Right atrium auricular region (tissue), 2 donors: ENCODE data around the gene TET2. TPM values are rescaled to one million over a fixed set of nuclear protein-coding genes. Genes with fewer than 3 reads are reported as not detected.
"Not testable (repeated sequence)": the region's sequence is repeated elsewhere in the genome, so short reads cannot be mapped to it uniquely, and the experiment has no call there.

ENCODE experiments used
- DNase-seq: peaks from one replicate; pipeline ENCODE4 v3.0.0-alpha.2; 2019; ENCODE audit warnings: low spot score
- H3K27ac ChIP-seq, 2 donors: fragments of 200-600 bp; sonication (generic); 1 replicate in 1 of 2; 2 replicates in 1 of 2; pipeline ENCODE4 v1.5.1; 2016 to 2019
- H3K27me3 ChIP-seq, 2 donors: fragments of 200-600 bp; sonication (generic); one replicate each; pipeline versions ENCODE4 v1.5.1 to v1.6.0; 2017 to 2019
- H3K36me3 ChIP-seq: fragments of 200-600 bp; sonication (generic); one replicate; pipeline ENCODE4 v1.5.1; 2016
- H3K4me1 ChIP-seq, 2 donors: fragments of 200-600 bp; sonication (generic); one replicate each; pipeline versions ENCODE4 v1.5.1 to v1.6.0; 2017 to 2019
- H3K4me3 ChIP-seq, 2 donors: fragments of 200-600 bp; sonication (generic); 1 replicate in 1 of 2; 2 replicates in 1 of 2; pipeline ENCODE4 v1.5.1; 2017 to 2019; ENCODE audit warnings: mild to moderate bottlenecking in 1 of 2, moderate library complexity in 1 of 2
- H3K9me3 ChIP-seq, 2 donors: fragments of 200-600 bp; sonication (generic); one replicate each; pipeline ENCODE4 v1.5.1; 2019
- total RNA-seq, 2 donors: library from RNA; depleted of rRNA; stranded (reverse); fragments of >200 nt; gene quantifications; one replicate each; pipeline ENCODE4 v1.1.0, GENCODE V29; 2016
- TF ChIP-seq, protein P1 (sequence below), 2 donors: fragments of 200-600 bp; sonication (generic); IDR thresholded peaks; one replicate each; pipeline ENCODE4 v1.5.1; 2019; ENCODE audit warnings: antibody characterized with exemption in 2 of 2

Gene TET2
- total RNA-seq, 2 donors from 2014 or later: 15.4 to 16.2 TPM

DNA sequence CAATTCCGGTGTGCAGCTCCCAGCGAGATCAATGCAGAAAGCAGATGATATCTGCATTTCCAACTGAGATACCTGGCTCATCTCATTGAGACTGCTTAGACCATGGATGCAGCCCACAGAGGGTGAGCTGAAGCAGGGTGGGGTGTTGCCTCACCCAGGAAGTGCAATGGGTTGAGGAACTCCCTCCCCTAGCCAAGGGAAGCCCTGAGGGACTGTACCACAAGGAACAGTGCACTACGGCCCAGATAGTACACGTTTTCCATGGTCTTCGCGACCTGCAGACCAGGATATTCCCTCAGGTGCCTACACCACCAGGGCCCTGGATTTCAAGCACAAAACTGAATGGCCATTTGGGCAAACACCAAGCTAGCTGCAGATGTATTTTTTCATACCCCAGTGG, 150.0 kb downstream of the TET2 start:
- H3K27me3 ChIP-seq: no peaks in the 10 kb centered on the region

DNA sequence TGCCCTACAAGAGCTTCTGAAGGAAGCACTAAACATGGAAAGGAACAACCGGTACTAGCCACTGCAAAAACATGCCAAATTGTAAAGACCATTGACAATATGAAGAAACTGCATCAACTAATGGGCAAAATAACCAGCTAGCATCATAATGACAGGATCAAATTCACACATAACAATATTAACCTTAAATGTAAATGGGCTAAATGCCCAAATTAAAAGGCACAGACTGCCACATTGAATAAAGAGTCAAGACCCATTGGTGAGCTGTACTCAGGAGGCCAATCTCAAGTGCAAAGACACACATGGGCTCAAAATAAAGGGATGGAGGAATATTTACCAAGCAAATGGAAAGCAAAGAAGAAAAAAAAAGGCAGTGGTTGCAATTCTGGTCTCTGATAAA, 152.4 kb downstream of the TET2 start:
- H3K36me3 ChIP-seq, H3K27ac ChIP-seq, H3K4me1 ChIP-seq, H3K4me3 ChIP-seq, DNase-seq, H3K27me3 ChIP-seq: not testable (repeated sequence)
- H3K9me3 ChIP-seq: peaks cover 0 to 15% of the 10 kb centered on the region in 2 donors

More for the DNA sequence above, 150.0 kb downstream of the TET2 start:
- Histone ChIP-seq H3K27ac (no peak overlapping the region), H3K4me3 (no peak overlapping the region), H3K36me3 (no peaks in the 10 kb centered on the region), H3K9me3 (no peaks in the 10 kb centered on the region), H3K4me1 (no peaks in the 10 kb centered on the region)
- no peak for DNase-seq
- TF ChIP-seq, protein P1, sequence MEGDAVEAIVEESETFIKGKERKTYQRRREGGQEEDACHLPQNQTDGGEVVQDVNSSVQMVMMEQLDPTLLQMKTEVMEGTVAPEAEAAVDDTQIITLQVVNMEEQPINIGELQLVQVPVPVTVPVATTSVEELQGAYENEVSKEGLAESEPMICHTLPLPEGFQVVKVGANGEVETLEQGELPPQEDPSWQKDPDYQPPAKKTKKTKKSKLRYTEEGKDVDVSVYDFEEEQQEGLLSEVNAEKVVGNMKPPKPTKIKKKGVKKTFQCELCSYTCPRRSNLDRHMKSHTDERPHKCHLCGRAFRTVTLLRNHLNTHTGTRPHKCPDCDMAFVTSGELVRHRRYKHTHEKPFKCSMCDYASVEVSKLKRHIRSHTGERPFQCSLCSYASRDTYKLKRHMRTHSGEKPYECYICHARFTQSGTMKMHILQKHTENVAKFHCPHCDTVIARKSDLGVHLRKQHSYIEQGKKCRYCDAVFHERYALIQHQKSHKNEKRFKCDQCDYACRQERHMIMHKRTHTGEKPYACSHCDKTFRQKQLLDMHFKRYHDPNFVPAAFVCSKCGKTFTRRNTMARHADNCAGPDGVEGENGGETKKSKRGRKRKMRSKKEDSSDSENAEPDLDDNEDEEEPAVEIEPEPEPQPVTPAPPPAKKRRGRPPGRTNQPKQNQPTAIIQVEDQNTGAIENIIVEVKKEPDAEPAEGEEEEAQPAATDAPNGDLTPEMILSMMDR (IDR thresholded peaks at IDR 0.05): no peak

DNA sequence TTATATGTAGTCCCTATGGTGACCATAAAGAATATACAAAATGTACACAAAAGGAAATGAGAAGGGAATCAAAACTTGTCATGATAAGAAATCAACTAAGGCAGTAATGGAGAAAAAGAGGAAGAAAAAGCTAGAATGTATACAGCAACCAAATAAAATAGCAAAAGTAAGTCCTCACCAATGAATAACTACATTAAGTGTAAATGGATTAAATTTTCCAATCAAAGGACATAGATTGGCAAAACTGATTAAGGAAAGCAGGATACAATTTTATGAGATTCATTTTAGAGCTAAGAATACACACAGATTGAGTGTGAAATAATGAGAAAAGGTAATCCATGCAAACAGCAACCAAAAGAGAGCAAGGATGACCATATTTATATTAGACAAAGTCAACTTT, 157.4 kb downstream of the TET2 start:
- H3K4me1 ChIP-seq: no peaks in the 10 kb centered on the region
- no peak overlapping the region for H3K4me3 ChIP-seq
- TF ChIP-seq, protein P1 (IDR thresholded peaks at IDR 0.05): no peak
- no peaks in the 10 kb centered on the region for H3K36me3 ChIP-seq
- H3K27ac ChIP-seq: no peak overlapping the region
- no peaks in the 10 kb centered on the region for H3K27me3 ChIP-seq
- DNase-seq: no peak
- H3K9me3 ChIP-seq: peaks cover 0 to 26% of the 10 kb centered on the region in 2 donors

DNA sequence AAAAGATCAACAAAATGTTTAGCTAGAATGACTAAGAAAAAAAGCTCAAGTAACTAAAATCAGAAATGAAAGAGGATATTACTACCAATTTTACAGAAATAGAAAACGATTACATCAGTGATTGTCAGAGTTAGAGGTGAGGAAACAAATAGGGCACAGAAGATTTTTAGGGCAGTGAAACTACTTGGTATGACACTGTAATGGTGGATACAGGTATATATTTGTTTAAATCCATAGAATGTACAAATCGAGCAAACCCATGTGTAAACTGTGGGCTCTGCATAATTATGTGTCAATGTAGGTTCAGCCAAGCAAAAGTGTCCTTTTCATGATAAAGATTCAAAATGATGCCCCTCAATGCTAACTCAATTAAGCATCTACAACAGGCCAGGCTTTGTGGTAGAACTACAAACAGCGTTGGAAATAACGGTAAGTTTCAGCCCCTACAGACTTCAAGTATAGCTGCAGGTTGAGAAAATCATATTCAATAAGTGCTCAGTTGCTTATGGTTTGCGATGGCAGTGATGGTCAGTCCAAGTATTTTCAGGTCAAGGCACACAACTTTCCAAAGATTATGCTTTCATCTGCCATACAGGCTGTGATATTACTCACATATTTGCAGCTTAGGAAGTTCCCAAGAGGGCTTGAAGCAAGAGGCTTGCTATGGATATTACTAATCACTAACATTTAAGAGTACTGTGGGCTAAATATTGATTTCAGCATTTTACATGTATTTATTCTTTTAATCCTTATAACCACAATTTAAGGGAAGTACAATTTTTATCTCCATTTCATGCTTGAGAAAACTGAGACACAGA, 158.6 kb downstream of the TET2 start:
- H3K27me3 ChIP-seq: no peaks in the 10 kb centered on the region
- peaks cover 0 to 26% of the 10 kb centered on the region in 2 donors for H3K9me3 ChIP-seq
- TF ChIP-seq, protein P1 (IDR thresholded peaks at IDR 0.05): no peak
- DNase-seq: no peak
- H3K4me1 ChIP-seq: no peaks in the 10 kb centered on the region
- no peaks in the 10 kb centered on the region for H3K36me3 ChIP-seq
- no peak overlapping the region for H3K27ac ChIP-seq
- H3K4me3 ChIP-seq: no peak overlapping the region

DNA sequence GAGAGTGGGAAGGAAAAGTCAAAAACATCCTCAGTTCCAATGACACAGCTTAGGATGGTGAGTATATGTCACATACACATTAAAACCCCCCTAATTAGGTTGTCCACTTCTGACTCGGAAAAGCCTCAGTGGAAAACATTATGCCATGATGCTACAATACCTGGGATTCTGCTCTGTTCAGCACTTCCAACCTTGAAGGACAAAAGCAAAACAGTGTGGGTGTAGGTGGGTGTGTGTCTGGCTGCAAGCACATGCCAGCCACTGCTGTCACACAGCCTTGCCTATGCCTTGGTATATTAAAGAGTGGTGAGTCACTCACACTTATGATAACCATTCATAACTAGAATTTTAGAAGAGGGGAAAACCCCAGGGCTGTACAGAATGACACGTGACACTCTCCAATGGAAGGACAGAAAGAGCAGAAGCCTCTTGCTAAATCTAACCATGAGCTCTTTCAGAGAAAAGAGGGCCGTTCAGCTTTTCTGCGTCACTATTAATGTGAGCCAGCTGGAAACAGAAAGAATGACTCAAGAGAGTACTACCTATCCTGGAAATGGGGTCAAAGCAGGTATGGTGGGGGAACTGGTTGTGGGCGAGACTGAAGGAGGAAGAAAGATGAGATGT, 159.6 kb downstream of the TET2 start:
- no peak for DNase-seq
- H3K36me3 ChIP-seq: no peaks in the 10 kb centered on the region
- TF ChIP-seq, protein P1 (IDR thresholded peaks at IDR 0.05): no peak
- no peaks in the 10 kb centered on the region for H3K4me1 ChIP-seq
- no peaks in the 10 kb centered on the region for H3K27me3 ChIP-seq
- H3K4me3 ChIP-seq: no peak overlapping the region
- H3K27ac ChIP-seq: no peak overlapping the region
- peaks cover 0 to 26% of the 10 kb centered on the region in 2 donors for H3K9me3 ChIP-seq

DNA sequence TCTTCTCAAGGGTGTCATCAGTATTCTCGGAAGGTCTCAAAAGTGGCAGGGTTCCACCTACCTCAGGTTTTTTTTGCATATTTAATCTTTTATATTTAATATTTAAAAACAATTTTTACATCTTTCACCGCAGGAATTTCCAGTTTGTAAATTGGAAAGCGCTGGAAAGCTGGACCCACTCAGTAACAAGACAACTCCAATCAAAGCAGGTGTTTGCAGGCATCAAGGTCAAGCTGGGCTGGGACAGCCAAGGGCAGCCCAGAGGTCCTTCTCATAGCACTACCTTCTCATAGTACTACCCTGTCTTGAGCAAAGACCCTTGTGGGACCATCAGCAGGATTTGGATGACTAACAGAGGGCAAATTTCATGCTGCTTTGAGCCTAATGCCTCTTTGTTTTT, 160.1 kb downstream of the TET2 start:
- Histone ChIP-seq H3K4me1 (no peaks in the 10 kb centered on the region), H3K27me3 (no peaks in the 10 kb centered on the region), H3K36me3 (no peaks in the 10 kb centered on the region), H3K9me3 (peaks cover 0 to 26% of the 10 kb centered on the region in 2 donors), H3K4me3 (no peak overlapping the region), H3K27ac (no peak overlapping the region)
- TF ChIP-seq, protein P1 (IDR thresholded peaks at IDR 0.05): no peak
- DNase-seq: no peak
